ENCODE results near the gene FAM193A.

FAM193A gene

DNA sequence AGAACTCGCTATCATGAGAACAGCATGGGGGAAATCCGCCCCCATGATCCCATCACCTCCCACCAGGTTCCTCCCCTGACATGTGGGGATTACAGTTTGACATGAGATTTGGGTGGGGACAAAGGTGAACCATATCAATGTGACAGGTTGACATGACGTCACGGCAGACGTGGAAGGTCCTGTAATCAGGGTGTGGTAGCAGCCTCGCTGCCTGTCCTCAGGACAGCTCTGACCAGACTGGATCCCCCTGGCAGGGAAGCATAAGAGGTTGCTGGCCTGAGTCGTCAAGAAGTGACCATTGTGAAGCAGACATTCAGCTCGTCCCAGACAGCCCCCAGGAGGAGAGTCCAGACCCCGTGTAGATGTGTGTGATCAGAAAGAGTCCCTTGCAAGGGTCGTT lies 115.1 kb downstream of the FAM193A start:
- no peak for TF ChIP-seq FOXM1 (IDR thresholded peaks at IDR 0.05; ENCODE audit: borderline replicate concordance, low read depth)
- TF ChIP-seq TCF12 (IDR thresholded peaks at IDR 0.05; ENCODE audit: low read depth), result no peak
- TF ChIP-seq, protein P1, sequence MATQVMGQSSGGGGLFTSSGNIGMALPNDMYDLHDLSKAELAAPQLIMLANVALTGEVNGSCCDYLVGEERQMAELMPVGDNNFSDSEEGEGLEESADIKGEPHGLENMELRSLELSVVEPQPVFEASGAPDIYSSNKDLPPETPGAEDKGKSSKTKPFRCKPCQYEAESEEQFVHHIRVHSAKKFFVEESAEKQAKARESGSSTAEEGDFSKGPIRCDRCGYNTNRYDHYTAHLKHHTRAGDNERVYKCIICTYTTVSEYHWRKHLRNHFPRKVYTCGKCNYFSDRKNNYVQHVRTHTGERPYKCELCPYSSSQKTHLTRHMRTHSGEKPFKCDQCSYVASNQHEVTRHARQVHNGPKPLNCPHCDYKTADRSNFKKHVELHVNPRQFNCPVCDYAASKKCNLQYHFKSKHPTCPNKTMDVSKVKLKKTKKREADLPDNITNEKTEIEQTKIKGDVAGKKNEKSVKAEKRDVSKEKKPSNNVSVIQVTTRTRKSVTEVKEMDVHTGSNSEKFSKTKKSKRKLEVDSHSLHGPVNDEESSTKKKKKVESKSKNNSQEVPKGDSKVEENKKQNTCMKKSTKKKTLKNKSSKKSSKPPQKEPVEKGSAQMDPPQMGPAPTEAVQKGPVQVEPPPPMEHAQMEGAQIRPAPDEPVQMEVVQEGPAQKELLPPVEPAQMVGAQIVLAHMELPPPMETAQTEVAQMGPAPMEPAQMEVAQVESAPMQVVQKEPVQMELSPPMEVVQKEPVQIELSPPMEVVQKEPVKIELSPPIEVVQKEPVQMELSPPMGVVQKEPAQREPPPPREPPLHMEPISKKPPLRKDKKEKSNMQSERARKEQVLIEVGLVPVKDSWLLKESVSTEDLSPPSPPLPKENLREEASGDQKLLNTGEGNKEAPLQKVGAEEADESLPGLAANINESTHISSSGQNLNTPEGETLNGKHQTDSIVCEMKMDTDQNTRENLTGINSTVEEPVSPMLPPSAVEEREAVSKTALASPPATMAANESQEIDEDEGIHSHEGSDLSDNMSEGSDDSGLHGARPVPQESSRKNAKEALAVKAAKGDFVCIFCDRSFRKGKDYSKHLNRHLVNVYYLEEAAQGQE (IDR thresholded peaks at IDR 0.05; ENCODE audit: low read depth), result no peak
- TF ChIP-seq USF1 (IDR thresholded peaks at IDR 0.05), result no peak
- TF ChIP-seq ZBTB7A (IDR thresholded peaks at IDR 0.05; ENCODE audit: low read depth), result no peak
- TF ChIP-seq EGR1 (IDR thresholded peaks at IDR 0.05), result no peak
- no peak for TF ChIP-seq EP300 (IDR thresholded peaks at IDR 0.05; ENCODE audit: borderline replicate concordance)
- TF ChIP-seq CEBPB (IDR thresholded peaks at IDR 0.05), result no peak
- no peak for TF ChIP-seq NFIC (IDR thresholded peaks at IDR 0.05)
- TF ChIP-seq, protein P2, sequence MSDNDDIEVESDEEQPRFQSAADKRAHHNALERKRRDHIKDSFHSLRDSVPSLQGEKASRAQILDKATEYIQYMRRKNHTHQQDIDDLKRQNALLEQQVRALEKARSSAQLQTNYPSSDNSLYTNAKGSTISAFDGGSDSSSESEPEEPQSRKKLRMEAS (IDR thresholded peaks at IDR 0.05), result no peak
- no peak for TF ChIP-seq TAF1 (IDR thresholded peaks at IDR 0.05; ENCODE audit: low read depth)
- TF ChIP-seq TEAD4 (IDR thresholded peaks at IDR 0.05), result no peak
- TF ChIP-seq YY1 (IDR thresholded peaks at IDR 0.05; ENCODE audit: low read depth), result no peak
- no peak for TF ChIP-seq CREB1 (IDR thresholded peaks at IDR 0.05; ENCODE audit: low read depth)
- TF ChIP-seq RAD21 (IDR thresholded peaks at IDR 0.05; ENCODE audit: low read depth), result no peak

- TF ChIP-seq YY1 (IDR thresholded peaks at IDR 0.05; ENCODE audit: low read depth) (no peak), TAF1 (IDR thresholded peaks at IDR 0.05; ENCODE audit: low read depth) (no peak), FOXM1 (IDR thresholded peaks at IDR 0.05; ENCODE audit: borderline replicate concordance, low read depth) (no peak), TCF12 (IDR thresholded peaks at IDR 0.05; ENCODE audit: low read depth) (no peak), EP300 (IDR thresholded peaks at IDR 0.05; ENCODE audit: borderline replicate concordance) (no peak), CEBPB (IDR thresholded peaks at IDR 0.05) (no peak)
Observed at GRCh38 chr4:2651998-2652397, 115.6 kb downstream of the FAM193A start.

GRCh38 chr4:2652415-2653160 lies 116.1 kb downstream of the FAM193A start:
- TF ChIP-seq NFIC (IDR thresholded peaks at IDR 0.05) (no peak), EP300 (IDR thresholded peaks at IDR 0.05; ENCODE audit: borderline replicate concordance) (no peak), TAF1 (IDR thresholded peaks at IDR 0.05; ENCODE audit: low read depth) (no peak), FOXM1 (IDR thresholded peaks at IDR 0.05; ENCODE audit: borderline replicate concordance, low read depth) (no peak), YY1 (IDR thresholded peaks at IDR 0.05; ENCODE audit: low read depth) (no peak), CREB1 (IDR thresholded peaks at IDR 0.05; ENCODE audit: low read depth) (no peak), RAD21 (IDR thresholded peaks at IDR 0.05; ENCODE audit: low read depth) (no peak), CEBPB (IDR thresholded peaks at IDR 0.05) (no peak), USF1 (IDR thresholded peaks at IDR 0.05) (no peak)
- TF ChIP-seq, protein P2 (IDR thresholded peaks at IDR 0.05), result no peak
- TF ChIP-seq, protein P1 (IDR thresholded peaks at IDR 0.05; ENCODE audit: low read depth), result no peak

GRCh38 chr4:2660596-2661211 lies 124.3 kb downstream of the FAM193A start:
- TF ChIP-seq, protein P1 (IDR thresholded peaks at IDR 0.05; ENCODE audit: low read depth), result no peak
- TF ChIP-seq EP300 (IDR thresholded peaks at IDR 0.05; ENCODE audit: borderline replicate concordance) (no peak), CEBPB (IDR thresholded peaks at IDR 0.05) (no peak), RAD21 (IDR thresholded peaks at IDR 0.05; ENCODE audit: low read depth) (no peak), TCF12 (IDR thresholded peaks at IDR 0.05; ENCODE audit: low read depth) (no peak), CREB1 (IDR thresholded peaks at IDR 0.05; ENCODE audit: low read depth) (no peak), NFIC (IDR thresholded peaks at IDR 0.05) (no peak), TAF1 (IDR thresholded peaks at IDR 0.05; ENCODE audit: low read depth) (no peak), TEAD4 (IDR thresholded peaks at IDR 0.05) (no peak), ZBTB7A (IDR thresholded peaks at IDR 0.05; ENCODE audit: low read depth) (no peak), FOXM1 (IDR thresholded peaks at IDR 0.05; ENCODE audit: borderline replicate concordance, low read depth) (no peak)

Data from Ishikawa (cell line).